GM13977 (cell line): Measurements from ENCODE around the gene ALMS1.
"Not testable (repeated sequence)": the region's sequence is repeated elsewhere in the genome, so short reads cannot be mapped to it uniquely, and the experiment has no call there.

ENCODE experiments used
- DNase-seq: peaks from one replicate; pipeline ENCODE4 v3.0.0; 2012; ENCODE audit warnings: low spot score
- CTCF ChIP-seq: IDR thresholded peaks from 2 replicates; pipeline ENCODE4 v1.5.1; 2012; ENCODE audit warnings: mild to moderate bottlenecking, control low read depth; ENCODE audit not compliant: insufficient read depth; ENCODE audit errors: extremely low read depth, missing control alignments
- in situ Hi-C: fragments of 300-500 bp; cut with MboI; formaldehyde crosslinking; loops from one replicate; pipeline ENCODE4 v1.12.0; 2022; ENCODE audit warnings: low sequenced_read_pairs, low pct_unique_long_range_greater_than_20kb, mixed read lengths, inconsistent platforms; ENCODE audit not compliant: unreplicated experiment

ALMS1 gene

DNA sequence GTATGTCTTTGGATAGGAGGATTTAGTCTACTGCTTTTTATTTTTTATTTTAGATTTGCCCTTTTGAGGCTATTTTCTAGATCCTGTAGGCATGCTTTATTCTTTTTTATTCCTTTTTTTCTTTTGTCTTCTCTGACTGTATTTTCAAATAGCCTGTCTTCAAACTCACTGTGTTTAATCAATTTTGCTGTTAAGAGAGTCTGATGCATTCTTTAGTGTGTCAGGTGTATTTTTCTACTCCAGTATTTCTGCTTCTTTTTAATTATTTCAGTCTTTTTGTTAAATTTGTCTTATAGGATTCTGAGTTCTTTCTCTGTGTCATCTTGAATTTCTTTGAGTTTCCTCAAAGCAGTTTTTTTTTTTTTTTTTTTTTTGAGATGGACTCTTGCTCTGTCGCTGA lies 143.1 kb downstream of the ALMS1 start:
- in situ Hi-C loops, result no loop called here
- no peak for DNase-seq
- TF ChIP-seq CTCF, result no peak

DNA sequence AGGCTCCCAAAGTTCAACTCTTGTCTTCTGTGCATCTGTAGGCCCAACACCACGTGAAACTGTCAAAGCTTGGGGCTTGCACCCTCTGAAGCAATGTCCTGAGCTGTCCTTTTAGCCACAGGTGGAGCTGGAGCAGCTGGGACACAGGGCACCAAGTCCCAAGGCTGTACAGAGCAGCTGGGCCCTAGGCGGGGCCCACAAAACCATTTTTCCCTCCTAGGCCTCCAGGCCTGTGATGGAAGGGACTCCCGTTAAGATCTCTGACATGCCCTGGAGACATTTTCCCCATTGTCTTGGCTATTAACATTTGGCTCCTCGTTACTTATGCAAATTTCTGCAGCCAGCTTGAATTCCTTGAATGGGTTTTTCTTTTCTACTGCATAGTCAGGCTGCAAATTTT lies 145.1 kb downstream of the ALMS1 start:
- DNase-seq, in situ Hi-C loops: not testable (repeated sequence)

DNA sequence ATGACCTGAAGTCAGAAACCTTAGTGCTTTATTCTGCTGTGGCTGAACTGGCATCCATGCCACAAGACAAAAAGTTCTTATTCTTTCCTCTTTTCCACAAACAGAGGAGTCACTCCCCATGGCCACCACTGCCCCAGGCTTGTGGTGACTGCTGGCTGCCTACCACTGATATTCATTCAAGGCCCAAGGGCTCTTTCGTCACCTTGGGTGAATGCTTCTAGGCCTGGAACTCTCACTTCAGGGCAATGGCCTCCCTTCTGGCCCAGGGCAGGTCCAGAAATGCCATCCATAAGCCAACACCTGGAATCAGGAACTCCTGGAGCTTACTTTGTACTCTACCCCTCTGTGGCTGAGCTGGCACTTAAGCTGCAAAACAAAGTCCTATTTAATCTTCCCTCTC lies 146.7 kb downstream of the ALMS1 start:
- DNase-seq, result no peak
- in situ Hi-C loops, result no loop called here
- no peak for TF ChIP-seq CTCF

GRCh38 chr2:73536133-73536840 lies 150.7 kb downstream of the ALMS1 start:
- no peak for TF ChIP-seq CTCF
- in situ Hi-C loops, result no loop called here
- DNase-seq, result no peak

DNA sequence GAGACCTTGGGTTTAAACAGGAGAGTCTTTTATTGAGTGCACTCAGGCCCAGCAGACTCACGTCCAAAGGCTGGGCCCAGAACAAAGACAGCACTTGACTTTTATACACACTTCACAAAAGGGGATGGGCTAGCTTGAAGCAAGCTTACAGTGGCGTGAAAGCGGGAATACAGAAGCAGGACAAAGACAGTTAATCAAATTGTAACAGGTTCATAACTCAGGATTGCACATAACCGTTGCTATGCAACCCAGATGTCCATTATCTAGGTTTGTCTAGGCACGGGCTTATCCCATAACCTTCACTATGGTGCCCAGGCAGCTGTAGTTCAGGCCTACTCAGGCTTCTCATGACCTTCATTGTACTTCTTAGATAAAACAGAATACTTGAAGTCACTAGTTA lies 175.2 kb downstream of the ALMS1 start:
- in situ Hi-C loops, DNase-seq: not testable (repeated sequence)

DNA sequence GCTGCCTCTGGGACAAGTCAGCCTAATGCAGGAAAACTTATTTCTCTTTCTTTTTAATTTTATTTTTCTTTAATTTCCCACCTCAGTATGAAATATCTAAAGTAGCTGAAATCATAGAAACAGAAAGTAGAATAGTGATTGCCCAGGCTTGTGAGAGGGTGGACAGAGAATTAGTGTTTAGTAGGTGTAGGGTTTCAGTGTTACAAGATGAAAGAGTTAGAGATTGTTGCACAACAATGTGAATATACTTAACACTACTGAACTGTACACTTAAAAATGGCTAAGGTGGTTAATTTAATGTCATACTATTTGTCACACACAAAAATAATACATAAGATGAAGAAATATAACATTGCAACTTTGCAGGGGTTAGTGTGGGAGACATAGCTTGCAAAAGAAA lies 175.8 kb downstream of the ALMS1 start:
- no peak for DNase-seq
- no peak for TF ChIP-seq CTCF
- in situ Hi-C loops, result no loop called here

DNA sequence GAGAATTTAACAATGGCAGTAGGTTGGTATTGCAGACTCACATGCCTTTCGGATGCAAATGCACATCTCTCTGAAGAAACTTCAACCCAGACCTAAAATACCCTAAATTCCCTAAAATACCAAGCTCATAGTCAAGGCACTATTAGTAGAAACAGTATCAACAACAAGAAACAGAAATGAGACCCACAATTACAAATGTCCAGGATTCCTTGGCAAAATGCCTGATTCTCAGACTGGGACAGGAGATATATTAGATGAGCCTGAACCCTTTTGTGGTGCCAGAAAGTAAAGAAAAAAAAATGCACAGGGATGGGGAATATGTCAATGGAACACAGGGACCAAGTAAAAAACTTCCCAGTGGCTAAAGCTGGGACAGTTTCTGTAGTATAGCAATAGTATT lies 179.3 kb downstream of the ALMS1 start:
- DNase-seq, result no peak
- no peak for TF ChIP-seq CTCF

More for the DNA sequence above, 179.3 kb downstream of the ALMS1 start:
- in situ Hi-C loops, result no loop called here
